ENCODE data around the gene CCL13. TPM values are rescaled to one million over a fixed set of nuclear protein-coding genes. Genes with fewer than 3 reads are reported as not detected.

CCL13 gene
- total and polyA plus RNA-seq, 4 donors = 0.12 to 0.84 TPM; not detected in 2

GRCh38 chr17:34393401-34393800 lies 37.1 kb downstream of the CCL13 start:
- H3K4me1 ChIP-seq (ENCODE audit: control insufficient read depth in 4 of 4, insufficient read depth in 4 of 4, low read length in 3 of 4) = no peaks in the 10 kb centered on the region
- H3K27ac ChIP-seq (ENCODE audit: low read depth in 1 of 2, low read length in 2 of 2) = no peak overlapping the region
- H3K4me3 ChIP-seq (ENCODE audit: low read depth in 1 of 3, low read length in 3 of 3) = no peak overlapping the region
- TF ChIP-seq GABPA (IDR thresholded peaks at IDR 0.05 in 1 of 2, conservative IDR thresholded peaks at IDR 0.05 in 1 of 2) = no peak
- TF ChIP-seq HNF4A (conservative IDR thresholded peaks at IDR 0.05) = no peak
- TF ChIP-seq MAX (IDR thresholded peaks at IDR 0.05) = no peak
- TF ChIP-seq CTCF (IDR thresholded peaks at IDR 0.05; ENCODE audit: low read depth, low read length, missing input control) = no peak
- TF ChIP-seq FOXA2 (IDR thresholded peaks at IDR 0.05) = no peak
- TF ChIP-seq TAF1 (conservative IDR thresholded peaks at IDR 0.05) = no peak
- TF ChIP-seq RAD21 (IDR thresholded peaks at IDR 0.05) = no peak
- no peak for TF ChIP-seq SP1 (IDR thresholded peaks at IDR 0.05)
- TF ChIP-seq FOXA1 (IDR thresholded peaks at IDR 0.05) = no peak
- no peak for TF ChIP-seq ZBTB33 (IDR thresholded peaks at IDR 0.05)
- H3K9me3 ChIP-seq (ENCODE audit: control insufficient read depth in 4 of 4, low read length in 3 of 4) = no peaks in the 10 kb centered on the region
- H3K9ac ChIP-seq (ENCODE audit: low read depth in 1 of 2, low read length in 2 of 2) = no peak overlapping the region
- DNase-seq (ENCODE audit: low spot score) = no peak
- WGBS = 79% methylated on average over 3 of the region's 3 CpGs
- no peaks in the 10 kb centered on the region for H3K36me3 ChIP-seq (ENCODE audit: control insufficient read depth in 4 of 4, insufficient read depth in 3 of 4, low read depth in 1 of 4, low read length in 3 of 4)
- peaks cover 0 to 4% (median 0%) of the 10 kb centered on the region in 4 donors for H3K27me3 ChIP-seq (ENCODE audit: control insufficient read depth in 4 of 4, insufficient read depth in 4 of 4, low read length in 3 of 4)

- Histone ChIP-seq H3K9me3 (ENCODE audit: control insufficient read depth in 4 of 4, low read length in 3 of 4) (no peaks in the 10 kb centered on the region), H3K27me3 (ENCODE audit: control insufficient read depth in 4 of 4, insufficient read depth in 4 of 4, low read length in 3 of 4) (no peaks in the 10 kb centered on the region), H3K9ac (ENCODE audit: low read depth in 1 of 2, low read length in 2 of 2) (no peak overlapping the region), H3K4me3 (ENCODE audit: low read depth in 1 of 3, low read length in 3 of 3) (no peak overlapping the region), H3K27ac (ENCODE audit: low read depth in 1 of 2, low read length in 2 of 2) (no peak overlapping the region), H3K4me1 (ENCODE audit: control insufficient read depth in 4 of 4, insufficient read depth in 4 of 4, low read length in 3 of 4) (no peaks in the 10 kb centered on the region), H3K36me3 (ENCODE audit: control insufficient read depth in 4 of 4, insufficient read depth in 3 of 4, low read depth in 1 of 4, low read length in 3 of 4) (no peaks in the 10 kb centered on the region)
- DNase-seq (ENCODE audit: low spot score) = no peak
- no peak for TF ChIP-seq MAX (IDR thresholded peaks at IDR 0.05)
- TF ChIP-seq YY1 (IDR thresholded peaks at IDR 0.05) = no peak
- no peak for TF ChIP-seq TAF1 (conservative IDR thresholded peaks at IDR 0.05)
Measured at GRCh38 chr17:34397265-34397664, 41.0 kb downstream of the CCL13 start.

- H3K9ac ChIP-seq (ENCODE audit: low read depth in 1 of 2, low read length in 2 of 2) = no peak overlapping the region
- H3K27ac ChIP-seq (ENCODE audit: low read depth in 1 of 2, low read length in 2 of 2) = no peak overlapping the region
- H3K4me1 ChIP-seq (ENCODE audit: control insufficient read depth in 4 of 4, insufficient read depth in 4 of 4, low read length in 3 of 4) = no peaks in the 10 kb centered on the region
- no peaks in the 10 kb centered on the region for H3K36me3 ChIP-seq (ENCODE audit: control insufficient read depth in 4 of 4, insufficient read depth in 3 of 4, low read depth in 1 of 4, low read length in 3 of 4)
- WGBS = 23% methylated on average over 2 of the region's 2 CpGs
- H3K4me3 ChIP-seq (ENCODE audit: low read depth in 1 of 3, low read length in 3 of 3) = no peak overlapping the region
- no peaks in the 10 kb centered on the region for H3K27me3 ChIP-seq (ENCODE audit: control insufficient read depth in 4 of 4, insufficient read depth in 4 of 4, low read length in 3 of 4)
- no peak for DNase-seq (ENCODE audit: low spot score)
- no peaks in the 10 kb centered on the region for H3K9me3 ChIP-seq (ENCODE audit: control insufficient read depth in 4 of 4, low read length in 3 of 4)
- TF ChIP-seq RAD21 (IDR thresholded peaks at IDR 0.05) = no peak
- no peak for TF ChIP-seq HNF4A (conservative IDR thresholded peaks at IDR 0.05)
- no peak for TF ChIP-seq EGR1 (IDR thresholded peaks at IDR 0.05; ENCODE audit: low read depth in 2 of 2)
- no peak for TF ChIP-seq FOXA2 (IDR thresholded peaks at IDR 0.05)
- no peak for TF ChIP-seq ZBTB33 (IDR thresholded peaks at IDR 0.05)
- TF ChIP-seq MAX (IDR thresholded peaks at IDR 0.05) = no peak
- no peak for TF ChIP-seq FOXA1 (IDR thresholded peaks at IDR 0.05)
- no peak for TF ChIP-seq GABPA (IDR thresholded peaks at IDR 0.05 in 1 of 2, conservative IDR thresholded peaks at IDR 0.05 in 1 of 2)
- no peak for TF ChIP-seq NR2F2 (IDR thresholded peaks at IDR 0.05)
- TF ChIP-seq REST (IDR thresholded peaks at IDR 0.05) = no peak
Measured at GRCh38 chr17:34398990-34399389, 42.7 kb downstream of the CCL13 start.
